Transverse colon (tissue), 4 donors: Measurements from ENCODE around the gene ARHGAP44. TPM values are rescaled to one million over a fixed set of nuclear protein-coding genes. Genes with fewer than 3 reads are reported as not detected.

Experiments used
- DNase-seq: peaks from one replicate; pipeline ENCODE4 v3.0.0-alpha.2; 2019
- H3K27ac ChIP-seq, 4 donors: fragments of 200-600 bp; sonication (generic); 2 replicates each; pipeline ENCODE4 v1.5.1; 2016 to 2018; ENCODE audit warnings: inconsistent platforms in 4 of 4
- H3K27me3 ChIP-seq: fragments of 200-600 bp; sonication (generic); 2 replicates; pipeline ENCODE4 v1.5.1; 2017; ENCODE audit warnings: inconsistent platforms
- H3K36me3 ChIP-seq, 4 donors: fragments of 200-600 bp; sonication (generic); 2 replicates each; pipeline ENCODE4 v1.5.1; 2017 to 2019; ENCODE audit warnings: inconsistent platforms in 4 of 4
- H3K4me1 ChIP-seq, 4 donors: fragments of 200-600 bp; sonication (generic); 2 replicates each; pipeline ENCODE4 v1.5.1; 2017 to 2020; ENCODE audit warnings: inconsistent platforms in 4 of 4
- H3K4me3 ChIP-seq, 4 donors: fragments of 200-600 bp; sonication (generic); 1 replicate in 1 of 4; 2 replicates in 3 of 4; pipeline versions ENCODE4 v1.5.1 to v1.6.1; 2017 to 2019; ENCODE audit warnings: inconsistent platforms in 4 of 4
- H3K9me3 ChIP-seq, 2 donors: fragments of 200-600 bp; sonication (generic); 2 replicates each; pipeline ENCODE4 v1.5.1; 2017 to 2019; ENCODE audit warnings: inconsistent platforms in 2 of 2
- EP300 ChIP-seq: sonication (generic); formaldehyde crosslinking; IDR thresholded peaks from one replicate; pipeline ENCODE4 v1.6.1; 2017; ENCODE audit warnings: antibody characterized with exemption, low read depth
- POLR2A ChIP-seq: fragments of 450-650 bp; IDR thresholded peaks from one replicate; pipeline ENCODE4 v1.6.1; 2016; ENCODE audit warnings: antibody characterized with exemption, mild to moderate bottlenecking, moderate library complexity
- POLR2AphosphoS5 ChIP-seq, 3 donors: sonication (generic); formaldehyde crosslinking; IDR thresholded peaks; one replicate each; pipeline ENCODE4 v1.6.1; 2016; ENCODE audit warnings: antibody characterized with exemption in 3 of 3
- WGBS, 2 donors: methylation state at CpG; one replicate each; pipeline ENCODE4 v1.1.5; 2018; ENCODE audit warnings: low coverage in 1 of 2; 5-methylcytosine and 5-hydroxymethylcytosine counted together
- in situ Hi-C, 4 donors: fragments of 200-750 bp; cut with MboI; loops; one replicate each; pipeline versions ENCODE4 v1.15.0 to v1.15.1; 2017; ENCODE audit warnings: low sequenced_read_pairs in 3 of 4, low pct_ligation_motif_present in 1 of 4, low pct_unique_long_range_greater_than_20kb in 1 of 4
- intact Hi-C: fragments of 100-400 bp; cut with DNase I; formaldehyde crosslinking; loops from one replicate; pipeline ENCODE4 v1.15.1; 2023; ENCODE audit warnings: low total_unique reads
- total RNA-seq, 4 donors: library from RNA; depleted of rRNA; stranded (reverse); fragments of >200 nt; gene quantifications; one replicate each; pipeline ENCODE4 v1.1.0, GENCODE V29; 2016
- TF ChIP-seq, protein P1 (sequence below), 5 experiments: fragments of 200-600 bp in 3 of 5; fragments of 450-650 bp in 2 of 5; sonication (generic) in 3 of 5; IDR thresholded peaks; 1 replicate in 2 of 5; 2 replicates in 3 of 5; pipeline ENCODE4 v1.5.1; 2016 to 2017; ENCODE audit warnings: antibody characterized with exemption in 5 of 5, inconsistent platforms in 3 of 5, mild to moderate bottlenecking in 2 of 5, moderate library complexity in 1 of 5

ARHGAP44 gene
- total RNA-seq, 4 donors from 2014 or later, result 29.2 to 107 (median 53.9) TPM

DNA sequence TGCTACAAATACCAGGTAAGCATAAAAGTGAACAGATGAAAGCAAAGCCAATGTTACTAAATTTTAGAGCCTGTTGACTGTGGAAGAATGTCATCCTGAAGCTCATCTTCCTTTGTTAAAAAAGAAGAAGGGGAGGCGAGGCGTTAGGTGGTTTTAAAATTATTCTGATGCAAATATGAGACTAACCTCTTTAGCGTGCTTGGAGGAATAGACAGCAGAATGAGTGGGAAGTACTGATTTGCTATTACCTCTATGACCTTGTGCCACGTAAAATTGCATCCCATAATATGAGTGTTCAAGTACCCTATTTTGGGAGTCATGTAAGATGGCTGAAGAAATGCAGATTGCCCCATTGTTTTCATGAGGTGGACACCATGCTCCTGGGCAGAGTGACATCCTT, 132.8 kb downstream of the ARHGAP44 start:
- Histone ChIP-seq H3K9me3 (no peaks in the 10 kb centered on the region), H3K27me3 (no peaks in the 10 kb centered on the region), H3K27ac (no peak overlapping the region), H3K4me3 (no peak overlapping the region), H3K4me1 (no peaks in the 10 kb centered on the region), H3K36me3 (peaks cover 0 to 3% (median 0%) of the 10 kb centered on the region in 4 donors)
- WGBS, 2 donors, result 83 to 85% methylated on average over 4 of the region's 4 CpGs
- DNase-seq, result no peak
- in situ Hi-C loops, result no loop called here
- no peak for TF ChIP-seq POLR2AphosphoS5 (IDR thresholded peaks at IDR 0.05)
- no peak for TF ChIP-seq EP300
- TF ChIP-seq, protein P1, sequence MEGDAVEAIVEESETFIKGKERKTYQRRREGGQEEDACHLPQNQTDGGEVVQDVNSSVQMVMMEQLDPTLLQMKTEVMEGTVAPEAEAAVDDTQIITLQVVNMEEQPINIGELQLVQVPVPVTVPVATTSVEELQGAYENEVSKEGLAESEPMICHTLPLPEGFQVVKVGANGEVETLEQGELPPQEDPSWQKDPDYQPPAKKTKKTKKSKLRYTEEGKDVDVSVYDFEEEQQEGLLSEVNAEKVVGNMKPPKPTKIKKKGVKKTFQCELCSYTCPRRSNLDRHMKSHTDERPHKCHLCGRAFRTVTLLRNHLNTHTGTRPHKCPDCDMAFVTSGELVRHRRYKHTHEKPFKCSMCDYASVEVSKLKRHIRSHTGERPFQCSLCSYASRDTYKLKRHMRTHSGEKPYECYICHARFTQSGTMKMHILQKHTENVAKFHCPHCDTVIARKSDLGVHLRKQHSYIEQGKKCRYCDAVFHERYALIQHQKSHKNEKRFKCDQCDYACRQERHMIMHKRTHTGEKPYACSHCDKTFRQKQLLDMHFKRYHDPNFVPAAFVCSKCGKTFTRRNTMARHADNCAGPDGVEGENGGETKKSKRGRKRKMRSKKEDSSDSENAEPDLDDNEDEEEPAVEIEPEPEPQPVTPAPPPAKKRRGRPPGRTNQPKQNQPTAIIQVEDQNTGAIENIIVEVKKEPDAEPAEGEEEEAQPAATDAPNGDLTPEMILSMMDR (IDR thresholded peaks at IDR 0.05), result no peak
- no peak for TF ChIP-seq POLR2A
- intact Hi-C loops, result no loop called here

DNA sequence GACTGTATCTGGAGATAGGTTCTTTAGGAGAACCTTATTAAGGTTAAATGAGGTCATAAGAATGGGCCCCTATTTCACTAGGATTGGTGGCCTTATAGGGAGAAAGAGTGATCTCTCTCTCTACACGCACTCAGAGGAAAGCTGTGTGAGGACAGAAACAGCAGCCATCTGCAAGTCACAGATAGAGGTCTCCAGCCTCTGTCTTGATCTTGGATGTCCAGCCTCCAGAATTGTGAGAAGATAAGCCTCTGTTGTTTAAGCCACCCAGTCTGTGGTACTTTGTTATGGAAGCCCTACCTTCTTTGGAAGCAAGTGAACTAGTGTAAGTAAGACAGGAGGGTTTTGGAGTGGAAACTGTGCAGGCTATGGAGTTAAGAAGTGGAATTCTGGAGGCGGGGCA, 135.3 kb downstream of the ARHGAP44 start:
- in situ Hi-C loops, result no loop called here
- Histone ChIP-seq H3K27ac (no peak overlapping the region), H3K9me3 (no peaks in the 10 kb centered on the region), H3K4me3 (no peak overlapping the region), H3K36me3 (peaks cover 0 to 4% (median 0%) of the 10 kb centered on the region in 4 donors), H3K4me1 (no peaks in the 10 kb centered on the region), H3K27me3 (no peaks in the 10 kb centered on the region)
- intact Hi-C loops, result no loop called here
- 91 to 92% methylated on average over 2 of the region's 2 CpGs for WGBS, 2 donors
- TF ChIP-seq, protein P1 (IDR thresholded peaks at IDR 0.05), result no peak
- TF ChIP-seq POLR2A, result no peak
- no peak for TF ChIP-seq POLR2AphosphoS5 (IDR thresholded peaks at IDR 0.05)
- no peak for TF ChIP-seq EP300
- DNase-seq, result no peak

DNA sequence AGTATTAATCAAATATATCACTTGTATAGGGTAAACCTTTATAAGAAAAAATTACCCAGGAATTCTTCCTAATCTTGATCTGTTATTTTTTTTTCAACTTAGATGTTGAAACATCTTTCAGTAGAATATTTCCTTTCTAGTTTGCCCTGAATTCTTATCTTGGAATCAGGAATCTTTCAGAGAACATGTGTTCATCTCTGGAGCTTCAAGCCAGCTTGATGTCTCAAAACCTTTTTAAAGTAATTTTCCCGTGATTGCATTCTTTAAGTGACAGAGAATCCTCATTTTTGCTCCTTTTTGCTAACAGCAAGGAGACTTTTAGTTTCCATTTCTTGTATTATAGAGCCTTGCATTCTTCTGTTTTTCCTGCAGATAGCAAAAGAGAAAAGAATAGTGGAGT, 137.7 kb downstream of the ARHGAP44 start:
- no peak overlapping the region for H3K4me3 ChIP-seq
- intact Hi-C loops, result no loop called here
- TF ChIP-seq EP300 (no peak), POLR2AphosphoS5 (IDR thresholded peaks at IDR 0.05) (no peak), POLR2A (no peak)
- TF ChIP-seq, protein P1 (IDR thresholded peaks at IDR 0.05), result no peak
- no peaks in the 10 kb centered on the region for H3K27me3 ChIP-seq
- 30 to 77% methylated on average over 1 of the region's 1 CpG for WGBS, 2 donors
- no peaks in the 10 kb centered on the region for H3K4me1 ChIP-seq
- no peak overlapping the region for H3K27ac ChIP-seq
- H3K36me3 ChIP-seq, result peaks cover 0 to 4% (median 0%) of the 10 kb centered on the region in 4 donors
- DNase-seq, result no peak
- no peaks in the 10 kb centered on the region for H3K9me3 ChIP-seq
- in situ Hi-C loops, result no loop called here

DNA sequence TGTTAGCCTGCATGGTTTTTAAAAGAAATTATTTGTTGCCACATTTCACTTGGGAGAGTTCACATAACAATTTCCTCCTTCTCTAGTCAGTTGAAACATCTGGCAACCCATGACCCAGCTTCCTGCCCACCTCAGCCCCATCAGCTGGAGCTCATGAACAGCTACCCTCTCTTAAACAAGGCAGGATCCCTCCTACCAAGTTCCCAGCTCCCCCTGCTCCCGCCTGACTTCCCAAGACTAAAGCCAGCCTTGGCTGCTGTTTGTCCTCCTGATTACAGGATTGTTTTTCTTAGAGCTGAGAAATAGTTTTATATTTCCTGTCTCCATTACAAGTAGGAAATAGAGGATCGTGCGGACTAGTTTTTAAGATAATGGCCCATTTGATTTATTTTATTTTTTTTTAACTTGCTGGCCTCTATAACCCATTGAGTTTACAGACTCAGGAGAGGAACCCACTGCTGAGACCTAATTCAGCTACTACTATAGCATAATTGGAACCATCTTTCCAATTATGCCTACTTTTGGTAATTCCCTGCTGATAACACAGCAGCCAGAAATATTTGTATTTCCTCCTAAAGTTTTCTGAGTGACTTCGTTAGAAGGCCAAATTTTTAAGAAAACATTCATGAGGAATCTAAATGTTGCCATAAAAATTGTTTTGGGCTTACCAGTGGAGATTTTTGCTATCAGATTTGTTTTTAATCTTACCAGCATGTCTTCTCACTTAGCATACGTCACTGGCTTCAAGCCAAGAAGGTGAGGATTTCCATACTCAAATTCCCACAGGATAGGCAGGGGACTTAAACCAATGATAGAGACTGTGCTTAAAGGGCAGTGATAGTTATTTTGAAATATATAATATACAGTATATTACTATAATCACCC, 138.5 kb downstream of the ARHGAP44 start:
- H3K27ac ChIP-seq, result no peak overlapping the region
- H3K9me3 ChIP-seq, result no peaks in the 10 kb centered on the region
- H3K4me1 ChIP-seq, result no peaks in the 10 kb centered on the region
- TF ChIP-seq POLR2A, result no peak
- TF ChIP-seq POLR2AphosphoS5 (IDR thresholded peaks at IDR 0.05), result no peak
- TF ChIP-seq, protein P1 (IDR thresholded peaks at IDR 0.05), result no peak
- no peak for TF ChIP-seq EP300
- DNase-seq, result no peak
- peaks cover 0 to 4% (median 0%) of the 10 kb centered on the region in 4 donors for H3K36me3 ChIP-seq
- 68 to 72% methylated on average over 3 to 5 of the region's 5 CpGs for WGBS, 2 donors
- in situ Hi-C loops (no loop called here), intact Hi-C loops (no loop called here)
- H3K4me3 ChIP-seq, result no peak overlapping the region
- no peaks in the 10 kb centered on the region for H3K27me3 ChIP-seq
